WTC11 (cell line): ENCODE data around the gene RGS14. TPM values are rescaled to one million over a fixed set of nuclear protein-coding genes. Genes with fewer than 3 reads are reported as not detected.
A peak's percentile ranks its signal among the peaks of the same experiment; 100 is the strongest.

Experiments
- CBFB ChIP-seq: sonication (generic); formaldehyde crosslinking; IDR thresholded peaks from 2 replicates; pipeline ENCODE4 v1.8.1; 2022; ENCODE audit warnings: mild to moderate bottlenecking, low read depth, missing genetic modification reagents
- ETV6 ChIP-seq: sonication (generic); formaldehyde crosslinking; IDR thresholded peaks from 2 replicates; pipeline ENCODE4 v1.8.1; 2022; ENCODE audit warnings: mild to moderate bottlenecking, missing genetic modification reagents
- GABPB1 ChIP-seq: sonication (generic); formaldehyde crosslinking; IDR thresholded peaks from 2 replicates; pipeline ENCODE4 v1.8.1; 2023; ENCODE audit warnings: mild to moderate bottlenecking, missing genetic modification reagents
- MXD4 ChIP-seq: fragments of 250-450 bp; sonication (Bioruptor Pico); IDR thresholded peaks from 2 replicates; pipeline ENCODE4 v1.8.0; 2021; ENCODE audit warnings: mild to moderate bottlenecking, moderate library complexity, borderline replicate concordance
- MYBL2 ChIP-seq: sonication (generic); formaldehyde crosslinking; IDR thresholded peaks from 2 replicates; pipeline ENCODE4 v1.8.1; 2023; ENCODE audit warnings: mild to moderate bottlenecking, moderate library complexity, missing genetic modification reagents
- NFYB ChIP-seq: sonication (generic); formaldehyde crosslinking; conservative IDR thresholded peaks from 2 replicates; pipeline ENCODE4 v1.8.0; 2022; ENCODE audit warnings: low read depth, missing genetic modification reagents
- NR3C1 ChIP-seq: sonication (generic); formaldehyde crosslinking; conservative IDR thresholded peaks from 2 replicates; pipeline ENCODE4 v1.8.1; 2023; ENCODE audit warnings: low read depth, mild to moderate bottlenecking, missing genetic modification reagents
- RELA ChIP-seq: sonication (generic); formaldehyde crosslinking; IDR thresholded peaks from 2 replicates; pipeline ENCODE4 v1.8.1; 2022; ENCODE audit warnings: missing genetic modification reagents, mild to moderate bottlenecking, borderline replicate concordance
- SOX15 ChIP-seq: fragments of 250-450 bp; sonication (Bioruptor Pico); IDR thresholded peaks from 2 replicates; pipeline ENCODE4 v1.9.0; 2021; ENCODE audit warnings: mild to moderate bottlenecking
- TEAD1 ChIP-seq: sonication (generic); formaldehyde crosslinking; IDR thresholded peaks from 2 replicates; pipeline ENCODE4 v1.8.0; 2022; ENCODE audit warnings: mild to moderate bottlenecking, missing genetic modification reagents
- total RNA-seq: library from RNA; stranded (reverse); gene quantifications from 3 replicates; pipeline ENCODE4 v1.2.3, GENCODE V29; 2021
- TF ChIP-seq, protein P1 (sequence below): fragments of 250-450 bp; sonication (Bioruptor Pico); conservative IDR thresholded peaks from 2 replicates; pipeline ENCODE4 v1.9.0; 2021; ENCODE audit warnings: mild to moderate bottlenecking
- TF ChIP-seq, protein P2 (sequence below): sonication (generic); formaldehyde crosslinking; IDR thresholded peaks from 2 replicates; pipeline ENCODE4 v1.8.1; 2022; ENCODE audit warnings: mild to moderate bottlenecking, missing genetic modification reagents, moderate library complexity, borderline replicate concordance
- TF ChIP-seq, protein P3 (sequence below): sonication (generic); formaldehyde crosslinking; IDR thresholded peaks from 2 replicates; pipeline ENCODE4 v1.8.1; 2022; ENCODE audit warnings: low read depth, mild to moderate bottlenecking, moderate library complexity, missing genetic modification reagents, borderline replicate concordance
- TF ChIP-seq, protein P4 (sequence below): sonication (generic); formaldehyde crosslinking; conservative IDR thresholded peaks from 2 replicates; pipeline ENCODE4 v1.8.1; 2023; ENCODE audit warnings: mild to moderate bottlenecking, low read depth, missing genetic modification reagents, moderate library complexity
- TF ChIP-seq, protein P5 (sequence below): fragments of 250-450 bp; sonication (Bioruptor Pico); IDR thresholded peaks from 2 replicates; pipeline ENCODE4 v1.9.0; 2021; ENCODE audit warnings: moderate library complexity, mild to moderate bottlenecking, inconsistent platforms, borderline replicate concordance
- TF ChIP-seq, protein P6 (sequence below): sonication (generic); formaldehyde crosslinking; IDR thresholded peaks from 2 replicates; pipeline ENCODE4 v1.8.0; 2023; ENCODE audit warnings: missing genetic modification reagents
- TF ChIP-seq, protein P7 (sequence below): sonication (generic); formaldehyde crosslinking; IDR thresholded peaks from 2 replicates; pipeline ENCODE4 v1.8.0; 2023; ENCODE audit warnings: mild to moderate bottlenecking, missing genetic modification reagents
- TF ChIP-seq, protein P8 (sequence below): fragments of 250-450 bp; sonication (Bioruptor Pico); IDR thresholded peaks from 2 replicates; pipeline ENCODE4 v1.9.0; 2021; ENCODE audit warnings: mild to moderate bottlenecking

RGS14 gene
- total RNA-seq, 1 experiment from 2014 or later: 74.6 TPM

DNA sequence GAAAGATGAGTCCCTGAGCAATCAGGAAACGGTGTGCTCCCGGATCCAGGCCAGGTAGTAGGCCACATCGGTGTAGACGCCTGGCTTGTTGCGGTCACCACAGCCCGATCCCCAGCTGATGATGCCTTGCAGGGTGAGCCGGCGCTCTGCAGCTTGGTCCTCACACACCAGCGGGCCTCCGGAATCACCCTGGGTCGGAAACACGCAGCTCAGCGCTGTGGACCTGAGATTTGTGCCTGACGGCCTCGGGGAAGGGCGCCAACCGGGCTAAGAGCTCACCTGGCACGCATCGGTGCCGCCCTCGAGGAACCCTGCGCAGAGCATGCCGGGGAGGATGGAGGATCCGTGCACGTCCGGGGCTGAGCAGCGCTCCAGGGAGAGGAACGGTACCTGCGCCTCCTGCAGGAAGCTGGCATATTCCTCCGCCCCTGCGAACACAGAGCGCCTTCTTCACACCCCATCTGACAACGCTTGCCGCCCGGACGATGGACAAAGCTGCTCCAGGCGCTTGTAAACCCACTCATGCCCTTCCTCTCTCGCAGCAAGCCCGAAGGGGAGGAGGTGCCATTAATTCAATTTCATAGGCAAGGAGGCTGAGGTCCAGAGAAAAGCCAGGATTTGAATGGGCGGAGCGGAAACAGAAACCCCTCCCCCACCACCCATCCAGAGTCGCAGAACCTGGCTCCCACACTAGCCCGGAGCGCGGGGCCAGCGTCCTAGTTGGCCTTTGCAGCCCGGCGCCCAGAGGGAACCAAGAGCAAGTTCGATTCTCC is 44.7 kb downstream of the RGS14 start (continued):
- TF ChIP-seq, protein P1, sequence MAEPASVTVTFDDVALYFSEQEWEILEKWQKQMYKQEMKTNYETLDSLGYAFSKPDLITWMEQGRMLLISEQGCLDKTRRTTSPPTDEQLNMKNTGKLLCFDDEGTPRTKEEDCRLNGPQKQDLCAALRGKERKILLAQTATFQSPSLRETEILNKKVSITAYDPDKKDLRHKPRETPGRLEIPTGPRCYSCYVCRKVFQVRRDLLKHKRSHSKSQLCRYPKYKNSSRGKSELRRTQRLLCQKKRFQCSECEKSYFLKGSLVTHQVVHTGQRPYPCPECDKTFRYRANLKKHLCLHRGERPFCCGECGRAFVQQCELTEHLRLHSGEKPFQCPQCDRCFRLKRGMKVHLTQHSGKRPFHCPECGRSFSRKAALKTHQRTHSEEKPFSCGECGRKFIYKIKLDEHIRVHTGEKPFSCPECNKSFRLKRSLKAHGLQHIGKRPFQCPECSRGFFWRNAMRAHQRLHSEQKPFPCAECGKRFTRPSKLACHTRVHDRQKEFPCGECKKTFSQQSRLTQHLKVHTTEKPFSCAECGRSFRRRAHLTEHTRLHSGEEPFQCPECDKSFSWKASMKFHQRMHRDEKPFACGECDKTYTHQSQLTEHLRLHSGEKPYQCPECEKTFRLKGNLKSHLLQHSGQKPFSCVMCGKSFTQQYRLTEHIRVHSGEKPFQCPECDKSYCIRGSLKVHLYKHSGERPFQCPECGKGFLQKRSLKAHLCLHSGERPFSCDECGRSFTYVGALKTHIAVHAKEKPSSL (CRISPR knock-in tag): no peak
- TF ChIP-seq SOX15 (CRISPR knock-in tag) (no peak), NFYB (CRISPR knock-in tag) (peak; percentile 46; the same call in 1 of the 2 replicates), NR3C1 (CRISPR knock-in tag) (0 out of 2 replicates have a peak, but pooled peaks have one; percentile 50), MXD4 (no peak), GABPB1 (no peak), RELA (CRISPR knock-in tag) (peak; percentile 88; the same call in 1 of the 2 replicates), CBFB (CRISPR knock-in tag) (peak; percentile 41; the same call in 1 of the 2 replicates), ETV6 (peak; percentile 98), MYBL2 (CRISPR knock-in tag) (peak; percentile 97), TEAD1 (CRISPR knock-in tag) (peak; percentile 90)
- TF ChIP-seq, protein P2, sequence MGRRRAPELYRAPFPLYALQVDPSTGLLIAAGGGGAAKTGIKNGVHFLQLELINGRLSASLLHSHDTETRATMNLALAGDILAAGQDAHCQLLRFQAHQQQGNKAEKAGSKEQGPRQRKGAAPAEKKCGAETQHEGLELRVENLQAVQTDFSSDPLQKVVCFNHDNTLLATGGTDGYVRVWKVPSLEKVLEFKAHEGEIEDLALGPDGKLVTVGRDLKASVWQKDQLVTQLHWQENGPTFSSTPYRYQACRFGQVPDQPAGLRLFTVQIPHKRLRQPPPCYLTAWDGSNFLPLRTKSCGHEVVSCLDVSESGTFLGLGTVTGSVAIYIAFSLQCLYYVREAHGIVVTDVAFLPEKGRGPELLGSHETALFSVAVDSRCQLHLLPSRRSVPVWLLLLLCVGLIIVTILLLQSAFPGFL (CRISPR knock-in tag): peak; percentile 19; the same call in 1 of the 2 replicates
- TF ChIP-seq, protein P3, sequence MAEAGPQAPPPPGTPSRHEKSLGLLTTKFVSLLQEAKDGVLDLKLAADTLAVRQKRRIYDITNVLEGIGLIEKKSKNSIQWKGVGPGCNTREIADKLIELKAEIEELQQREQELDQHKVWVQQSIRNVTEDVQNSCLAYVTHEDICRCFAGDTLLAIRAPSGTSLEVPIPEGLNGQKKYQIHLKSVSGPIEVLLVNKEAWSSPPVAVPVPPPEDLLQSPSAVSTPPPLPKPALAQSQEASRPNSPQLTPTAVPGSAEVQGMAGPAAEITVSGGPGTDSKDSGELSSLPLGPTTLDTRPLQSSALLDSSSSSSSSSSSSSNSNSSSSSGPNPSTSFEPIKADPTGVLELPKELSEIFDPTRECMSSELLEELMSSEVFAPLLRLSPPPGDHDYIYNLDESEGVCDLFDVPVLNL (CRISPR knock-in tag): 0 out of 2 replicates have a peak, but pooled peaks have one; percentile 56
- TF ChIP-seq, protein P4, sequence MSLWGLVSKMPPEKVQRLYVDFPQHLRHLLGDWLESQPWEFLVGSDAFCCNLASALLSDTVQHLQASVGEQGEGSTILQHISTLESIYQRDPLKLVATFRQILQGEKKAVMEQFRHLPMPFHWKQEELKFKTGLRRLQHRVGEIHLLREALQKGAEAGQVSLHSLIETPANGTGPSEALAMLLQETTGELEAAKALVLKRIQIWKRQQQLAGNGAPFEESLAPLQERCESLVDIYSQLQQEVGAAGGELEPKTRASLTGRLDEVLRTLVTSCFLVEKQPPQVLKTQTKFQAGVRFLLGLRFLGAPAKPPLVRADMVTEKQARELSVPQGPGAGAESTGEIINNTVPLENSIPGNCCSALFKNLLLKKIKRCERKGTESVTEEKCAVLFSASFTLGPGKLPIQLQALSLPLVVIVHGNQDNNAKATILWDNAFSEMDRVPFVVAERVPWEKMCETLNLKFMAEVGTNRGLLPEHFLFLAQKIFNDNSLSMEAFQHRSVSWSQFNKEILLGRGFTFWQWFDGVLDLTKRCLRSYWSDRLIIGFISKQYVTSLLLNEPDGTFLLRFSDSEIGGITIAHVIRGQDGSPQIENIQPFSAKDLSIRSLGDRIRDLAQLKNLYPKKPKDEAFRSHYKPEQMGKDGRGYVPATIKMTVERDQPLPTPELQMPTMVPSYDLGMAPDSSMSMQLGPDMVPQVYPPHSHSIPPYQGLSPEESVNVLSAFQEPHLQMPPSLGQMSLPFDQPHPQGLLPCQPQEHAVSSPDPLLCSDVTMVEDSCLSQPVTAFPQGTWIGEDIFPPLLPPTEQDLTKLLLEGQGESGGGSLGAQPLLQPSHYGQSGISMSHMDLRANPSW (CRISPR knock-in tag): no peak
- TF ChIP-seq, protein P5, sequence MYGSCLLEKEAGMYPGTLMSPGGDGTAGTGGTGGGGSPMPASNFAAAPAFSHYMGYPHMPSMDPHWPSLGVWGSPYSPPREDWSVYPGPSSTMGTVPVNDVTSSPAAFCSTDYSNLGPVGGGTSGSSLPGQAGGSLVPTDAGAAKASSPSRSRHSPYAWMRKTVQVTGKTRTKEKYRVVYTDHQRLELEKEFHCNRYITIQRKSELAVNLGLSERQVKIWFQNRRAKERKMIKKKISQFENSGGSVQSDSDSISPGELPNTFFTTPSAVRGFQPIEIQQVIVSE (CRISPR knock-in tag): no peak
- TF ChIP-seq, protein P6, sequence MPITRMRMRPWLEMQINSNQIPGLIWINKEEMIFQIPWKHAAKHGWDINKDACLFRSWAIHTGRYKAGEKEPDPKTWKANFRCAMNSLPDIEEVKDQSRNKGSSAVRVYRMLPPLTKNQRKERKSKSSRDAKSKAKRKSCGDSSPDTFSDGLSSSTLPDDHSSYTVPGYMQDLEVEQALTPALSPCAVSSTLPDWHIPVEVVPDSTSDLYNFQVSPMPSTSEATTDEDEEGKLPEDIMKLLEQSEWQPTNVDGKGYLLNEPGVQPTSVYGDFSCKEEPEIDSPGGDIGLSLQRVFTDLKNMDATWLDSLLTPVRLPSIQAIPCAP (CRISPR knock-in tag): peak; percentile 97
- TF ChIP-seq, protein P7, sequence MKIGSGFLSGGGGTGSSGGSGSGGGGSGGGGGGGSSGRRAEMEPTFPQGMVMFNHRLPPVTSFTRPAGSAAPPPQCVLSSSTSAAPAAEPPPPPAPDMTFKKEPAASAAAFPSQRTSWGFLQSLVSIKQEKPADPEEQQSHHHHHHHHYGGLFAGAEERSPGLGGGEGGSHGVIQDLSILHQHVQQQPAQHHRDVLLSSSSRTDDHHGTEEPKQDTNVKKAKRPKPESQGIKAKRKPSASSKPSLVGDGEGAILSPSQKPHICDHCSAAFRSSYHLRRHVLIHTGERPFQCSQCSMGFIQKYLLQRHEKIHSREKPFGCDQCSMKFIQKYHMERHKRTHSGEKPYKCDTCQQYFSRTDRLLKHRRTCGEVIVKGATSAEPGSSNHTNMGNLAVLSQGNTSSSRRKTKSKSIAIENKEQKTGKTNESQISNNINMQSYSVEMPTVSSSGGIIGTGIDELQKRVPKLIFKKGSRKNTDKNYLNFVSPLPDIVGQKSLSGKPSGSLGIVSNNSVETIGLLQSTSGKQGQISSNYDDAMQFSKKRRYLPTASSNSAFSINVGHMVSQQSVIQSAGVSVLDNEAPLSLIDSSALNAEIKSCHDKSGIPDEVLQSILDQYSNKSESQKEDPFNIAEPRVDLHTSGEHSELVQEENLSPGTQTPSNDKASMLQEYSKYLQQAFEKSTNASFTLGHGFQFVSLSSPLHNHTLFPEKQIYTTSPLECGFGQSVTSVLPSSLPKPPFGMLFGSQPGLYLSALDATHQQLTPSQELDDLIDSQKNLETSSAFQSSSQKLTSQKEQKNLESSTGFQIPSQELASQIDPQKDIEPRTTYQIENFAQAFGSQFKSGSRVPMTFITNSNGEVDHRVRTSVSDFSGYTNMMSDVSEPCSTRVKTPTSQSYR (CRISPR knock-in tag): peak; percentile 96
- TF ChIP-seq, protein P8, sequence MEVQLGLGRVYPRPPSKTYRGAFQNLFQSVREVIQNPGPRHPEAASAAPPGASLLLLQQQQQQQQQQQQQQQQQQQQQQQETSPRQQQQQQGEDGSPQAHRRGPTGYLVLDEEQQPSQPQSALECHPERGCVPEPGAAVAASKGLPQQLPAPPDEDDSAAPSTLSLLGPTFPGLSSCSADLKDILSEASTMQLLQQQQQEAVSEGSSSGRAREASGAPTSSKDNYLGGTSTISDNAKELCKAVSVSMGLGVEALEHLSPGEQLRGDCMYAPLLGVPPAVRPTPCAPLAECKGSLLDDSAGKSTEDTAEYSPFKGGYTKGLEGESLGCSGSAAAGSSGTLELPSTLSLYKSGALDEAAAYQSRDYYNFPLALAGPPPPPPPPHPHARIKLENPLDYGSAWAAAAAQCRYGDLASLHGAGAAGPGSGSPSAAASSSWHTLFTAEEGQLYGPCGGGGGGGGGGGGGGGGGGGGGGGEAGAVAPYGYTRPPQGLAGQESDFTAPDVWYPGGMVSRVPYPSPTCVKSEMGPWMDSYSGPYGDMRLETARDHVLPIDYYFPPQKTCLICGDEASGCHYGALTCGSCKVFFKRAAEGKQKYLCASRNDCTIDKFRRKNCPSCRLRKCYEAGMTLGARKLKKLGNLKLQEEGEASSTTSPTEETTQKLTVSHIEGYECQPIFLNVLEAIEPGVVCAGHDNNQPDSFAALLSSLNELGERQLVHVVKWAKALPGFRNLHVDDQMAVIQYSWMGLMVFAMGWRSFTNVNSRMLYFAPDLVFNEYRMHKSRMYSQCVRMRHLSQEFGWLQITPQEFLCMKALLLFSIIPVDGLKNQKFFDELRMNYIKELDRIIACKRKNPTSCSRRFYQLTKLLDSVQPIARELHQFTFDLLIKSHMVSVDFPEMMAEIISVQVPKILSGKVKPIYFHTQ: no peak
